Right ventricle myocardium inferior (tissue), 1 donor: ENCODE results near the gene BRINP3. TPM values are rescaled to one million over a fixed set of nuclear protein-coding genes. Genes with fewer than 3 reads are reported as not detected.
A peak's percentile ranks its signal among the peaks of the same experiment; 100 is the strongest.

Experiments
- ATAC-seq: fragments of 200-7000 bp; cut with Tn5 transposase; one replicate; pipeline ENCODE4 v1.9.1; 2020; ENCODE audit warnings: mild to moderate bottlenecking, moderate library complexity
- DNase-seq: peaks from one replicate; pipeline ENCODE4 v3.0.0; 2021; ENCODE audit errors: missing footprints
- intact Hi-C: fragments of 100-400 bp; cut with DNase I; formaldehyde crosslinking; loops from one replicate; pipeline ENCODE4 v1.11.0; 2022
- total RNA-seq: library from RNA; stranded (reverse); fragmentation: NEBNext Ultra II Directional; extraction: Animal tissue kit (Norgen Biotek cat#: 25700); gene quantifications from one replicate; pipeline ENCODE4 v1.2.1, GENCODE V29; 2021
- donor health status: DM: no; HTN: yes; CAD: no; lungs with severe emphysema.

BRINP3 gene
- total RNA-seq, 1 donor from 2014 or later, result not detected

DNA sequence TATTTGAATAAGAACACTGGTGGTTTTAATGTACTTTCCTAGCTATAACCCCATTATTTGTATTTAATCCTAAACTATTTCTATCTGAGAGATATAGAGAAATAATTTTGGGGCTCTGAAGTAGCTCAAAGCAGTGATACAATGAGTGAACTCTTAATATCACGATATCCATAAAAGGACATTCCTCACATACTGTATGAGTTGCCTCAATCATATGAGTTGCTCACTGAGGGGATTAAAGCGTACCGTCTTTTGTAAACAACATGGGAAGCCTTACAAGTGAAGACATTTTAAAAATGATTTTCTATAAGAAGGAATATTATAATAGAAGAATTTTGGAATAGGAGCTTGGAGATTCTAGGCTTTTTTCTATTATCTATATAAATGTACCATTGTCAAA, 21.5 kb downstream of the BRINP3 start:
- intact Hi-C loops, result no loop called here
- ATAC-seq (no peak), DNase-seq (no peak)

DNA sequence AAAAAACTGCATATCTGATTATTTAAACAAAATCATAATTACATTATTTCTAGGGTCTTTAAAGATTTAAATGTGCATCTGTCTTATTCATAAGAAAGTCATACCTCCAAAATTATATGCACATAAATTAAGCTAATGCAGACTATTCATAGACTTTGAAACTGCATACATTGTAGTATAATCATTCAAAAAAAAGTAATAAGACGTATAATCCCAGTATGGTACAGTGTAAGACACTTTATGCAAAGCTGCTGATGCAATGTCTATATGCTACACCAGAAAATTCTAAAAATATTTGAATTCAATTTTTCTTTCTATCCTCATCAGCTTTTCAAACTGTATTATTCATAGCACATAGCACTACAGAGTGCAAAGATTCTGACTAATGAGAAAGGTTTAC, 22.0 kb downstream of the BRINP3 start:
- ATAC-seq (no peak), DNase-seq (no peak)
- intact Hi-C loops, result no loop called here

- ATAC-seq (no peak), DNase-seq (no peak)
- intact Hi-C loops, result no loop called here
Observed at GRCh38 chr1:190453550-190453949, 24.1 kb downstream of the BRINP3 start.

DNA sequence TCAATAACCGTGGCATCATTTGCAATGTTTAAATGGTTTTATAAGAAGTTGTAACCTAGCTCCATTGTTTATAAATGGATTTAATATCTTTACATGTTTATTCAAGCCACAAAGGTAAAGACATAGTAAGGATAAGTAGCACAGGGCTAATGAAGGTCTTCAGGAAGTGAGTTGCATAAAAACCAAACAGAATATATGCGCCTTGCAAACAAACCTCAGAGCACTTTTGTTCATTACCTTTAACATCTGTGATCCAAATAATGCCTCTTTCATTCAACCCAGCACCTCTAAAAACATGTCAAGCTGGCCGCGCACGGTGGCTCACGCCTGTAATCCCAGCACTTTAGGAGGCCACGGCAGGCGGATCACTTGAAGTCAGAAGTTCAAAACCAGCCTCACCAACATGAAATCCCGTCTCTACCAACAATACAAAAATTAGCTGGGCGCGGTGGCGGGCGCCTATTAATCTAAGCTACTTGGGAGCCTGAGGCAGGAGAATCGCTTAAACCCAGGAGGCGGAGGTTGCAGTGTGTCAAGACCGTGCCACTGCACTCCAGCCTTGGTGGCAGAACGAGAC, 25.3 kb downstream of the BRINP3 start:
- ATAC-seq (no peak), DNase-seq (no peak)
- intact Hi-C loops, result no loop called here

GRCh38 chr1:190444464-190444863, 33.2 kb downstream of the BRINP3 start:
- DNase-seq, result peak; percentile 50
- intact Hi-C loops, result no loop called here

GRCh38 chr1:190439447-190439846, 38.2 kb downstream of the BRINP3 start:
- intact Hi-C loops, result no loop called here
- ATAC-seq (no peak), DNase-seq (no peak)

More at GRCh38 chr1:190444464-190444863, 33.2 kb downstream of the BRINP3 start:
- ATAC-seq, result no peak

DNA sequence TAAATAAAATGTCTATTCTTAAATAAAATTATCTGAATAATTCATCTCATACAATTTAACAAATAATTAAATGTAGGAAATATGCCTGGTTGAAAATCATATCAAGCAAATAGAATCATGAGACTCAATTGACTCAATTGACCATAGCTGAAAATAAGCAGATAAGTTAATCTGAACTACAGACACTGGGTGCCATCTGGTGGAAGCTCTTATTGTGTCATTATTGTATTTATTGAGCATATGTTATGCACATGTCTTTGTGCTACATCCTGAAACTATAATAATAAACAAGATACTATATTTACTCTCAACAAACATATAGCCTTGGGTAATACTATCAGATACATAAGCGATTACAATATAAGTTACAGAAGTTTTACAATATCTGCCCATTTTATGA, 41.0 kb downstream of the BRINP3 start:
- intact Hi-C loops, result no loop called here
- DNase-seq (no peak), ATAC-seq (no peak)

GRCh38 chr1:190429932-190430331, 47.7 kb downstream of the BRINP3 start:
- ATAC-seq (no peak), DNase-seq (no peak)
- intact Hi-C loops, result no loop called here

DNA sequence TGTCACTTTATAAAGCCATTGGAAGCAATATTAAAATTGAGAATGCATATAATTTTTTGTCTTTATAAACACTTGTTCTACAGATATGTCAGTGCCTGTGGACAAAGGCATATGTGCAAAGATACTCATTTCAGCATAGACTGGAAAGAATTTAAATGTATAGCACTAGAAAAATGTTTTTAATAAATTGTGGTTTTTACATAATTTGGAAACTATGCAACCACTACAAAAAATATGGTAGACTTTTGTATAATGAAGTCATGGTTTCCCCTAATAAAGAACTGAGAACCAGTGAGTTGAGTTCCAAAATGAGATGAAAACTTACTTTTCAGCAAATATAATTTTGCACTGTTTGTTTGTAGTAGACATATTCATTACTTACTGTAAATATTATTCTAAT, 48.5 kb downstream of the BRINP3 start:
- ATAC-seq, result no peak
- no peak for DNase-seq
- intact Hi-C loops, result no loop called here

- ATAC-seq (no peak), DNase-seq (no peak)
- intact Hi-C loops, result no loop called here
Observed at GRCh38 chr1:190416239-190416638, 61.4 kb downstream of the BRINP3 start.

GRCh38 chr1:190413142-190413541, 64.5 kb downstream of the BRINP3 start:
- intact Hi-C loops, result no loop called here
- DNase-seq (no peak), ATAC-seq (no peak)

DNA sequence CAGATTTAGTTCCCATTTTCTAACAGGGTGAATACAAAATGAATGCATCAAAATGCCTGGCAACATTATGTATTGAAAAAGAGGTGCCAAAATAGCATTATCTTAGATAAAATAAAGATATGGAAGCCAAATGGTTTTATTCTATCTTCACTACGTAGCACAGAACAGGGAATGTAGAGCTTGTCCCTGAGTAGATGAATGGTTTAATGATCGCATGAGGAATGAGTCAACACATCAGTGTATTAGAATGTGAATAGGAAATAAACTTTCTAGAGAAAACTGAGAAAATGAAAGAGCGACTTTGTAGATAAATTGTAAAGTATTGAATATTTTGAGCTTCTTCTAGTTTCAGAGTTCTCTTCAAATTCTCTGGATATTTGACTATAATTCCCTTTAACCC, 74.3 kb downstream of the BRINP3 start:
- ATAC-seq (no peak), DNase-seq (no peak)
- intact Hi-C loops, result no loop called here

- DNase-seq, result no peak
- intact Hi-C loops, result no loop called here
- ATAC-seq, result no peak
Observed at GRCh38 chr1:190399233-190399632, 78.4 kb downstream of the BRINP3 start.

DNA sequence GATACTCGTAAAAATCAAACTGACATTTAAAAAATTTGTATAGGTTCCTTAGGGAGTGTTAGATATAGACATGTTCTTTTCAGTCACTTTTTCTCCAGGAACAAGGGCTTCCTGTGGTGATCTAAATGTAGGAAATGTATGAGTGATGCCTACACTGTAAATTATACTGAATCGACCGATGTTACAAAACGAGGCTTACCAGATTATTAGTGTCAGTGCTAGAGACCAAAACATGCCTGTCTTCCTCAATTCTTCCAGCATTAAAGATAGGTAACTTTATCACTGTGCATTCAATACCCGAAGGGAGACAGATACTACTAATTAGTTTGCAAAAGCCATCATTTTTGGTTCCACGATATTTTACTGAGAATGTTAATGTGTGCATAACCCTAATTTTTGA, 86.1 kb downstream of the BRINP3 start:
- intact Hi-C loops, result no loop called here
- DNase-seq (no peak), ATAC-seq (no peak)

GRCh38 chr1:190377991-190378390, 99.7 kb downstream of the BRINP3 start:
- intact Hi-C loops, result no loop called here
- no peak for DNase-seq
- no peak for ATAC-seq

DNA sequence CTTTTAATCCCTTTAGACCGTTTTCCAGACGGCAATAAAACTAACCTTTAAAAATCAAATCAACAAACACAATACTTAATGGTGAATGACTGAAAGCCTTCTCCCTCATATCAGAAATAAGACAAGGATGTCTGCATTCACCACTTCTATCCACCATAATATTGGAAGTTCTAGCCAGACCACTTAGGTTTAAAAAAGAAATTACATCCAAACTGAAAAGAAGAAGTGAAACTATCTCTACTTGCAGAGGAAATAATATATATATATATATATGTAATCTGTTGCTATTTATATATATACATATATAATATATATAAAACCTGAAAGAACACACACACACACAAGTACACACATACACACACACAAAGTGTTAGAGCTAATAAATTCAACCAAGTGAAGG, 100.4 kb downstream of the BRINP3 start:
- DNase-seq (no peak), ATAC-seq (no peak)
- intact Hi-C loops, result no loop called here

- DNase-seq (no peak), ATAC-seq (no peak)
- intact Hi-C loops, result no loop called here
Observed at GRCh38 chr1:190376044-190376443, 101.6 kb downstream of the BRINP3 start.

DNA sequence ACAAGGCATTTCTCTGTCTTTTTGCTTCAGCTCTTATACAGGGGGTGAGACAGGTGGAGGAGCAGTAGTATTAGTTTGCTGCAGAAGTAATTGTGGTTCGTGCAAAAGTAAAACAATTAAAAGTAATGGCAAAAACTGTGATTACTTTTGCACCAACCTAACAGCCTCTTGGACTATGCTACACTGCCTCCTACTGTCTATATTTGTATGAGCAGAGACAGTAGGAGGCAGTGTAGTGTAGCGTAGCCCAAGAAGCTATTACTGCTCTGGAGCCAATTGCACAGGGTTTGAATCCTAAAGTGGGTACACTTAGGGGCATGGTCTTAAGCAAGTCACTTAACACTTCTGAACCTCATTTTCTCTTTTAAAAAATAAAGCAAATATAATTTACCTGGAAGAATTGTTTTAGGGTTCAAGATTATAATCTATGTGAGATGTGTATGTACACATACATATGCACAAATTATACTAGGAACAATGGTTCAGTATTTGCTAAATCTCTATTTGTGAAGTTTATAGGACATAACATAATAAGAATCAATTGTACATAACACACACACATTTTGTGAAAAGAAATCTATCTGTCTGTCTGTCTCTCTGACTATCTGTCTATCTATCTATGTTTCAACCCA, 103.8 kb downstream of the BRINP3 start:
- ATAC-seq (no peak), DNase-seq (no peak)
- intact Hi-C loops, result no loop called here

- DNase-seq (no peak), ATAC-seq (no peak)
- intact Hi-C loops, result no loop called here
Observed at GRCh38 chr1:190367200-190367599, 110.5 kb downstream of the BRINP3 start.

GRCh38 chr1:190365283-190365682, 112.4 kb downstream of the BRINP3 start:
- intact Hi-C loops, result no loop called here
- ATAC-seq, result no peak

GRCh38 chr1:190353538-190354101, 124.0 kb downstream of the BRINP3 start:
- intact Hi-C loops, result no loop called here
- ATAC-seq (no peak), DNase-seq (no peak)

More at GRCh38 chr1:190365283-190365682, 112.4 kb downstream of the BRINP3 start:
- DNase-seq, result no peak
